Activated CD8-positive, alpha-beta memory T cell treated with anti-CD3 and anti-CD28 coated beads for 24 hours (primary cell): ENCODE results near the gene SCYGR6.

Experiments
- DNase-seq: peaks from one replicate; pipeline ENCODE4 v3.0.0-alpha.2; 2020

SCYGR6 gene

DNA sequence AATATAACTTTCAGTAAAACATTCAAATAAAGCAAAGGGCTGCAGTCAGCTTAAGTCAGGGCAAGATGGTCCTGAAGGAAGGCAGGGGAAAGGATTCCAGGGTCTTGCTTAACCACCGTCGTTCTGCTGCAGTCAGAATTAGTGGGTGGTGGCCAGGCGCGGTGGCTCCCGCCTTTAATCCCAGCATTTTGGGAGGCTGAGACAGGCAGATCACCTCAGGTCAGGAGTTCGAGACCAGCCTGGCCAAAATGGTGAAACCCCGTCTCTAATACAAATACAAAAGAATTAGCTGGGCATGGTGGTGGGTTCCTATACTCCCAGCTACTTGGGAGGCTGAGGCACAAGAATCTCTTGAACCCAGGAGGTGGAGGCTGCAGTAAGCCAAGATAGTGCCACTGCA lies 13.6 kb downstream of the SCYGR6 start:
- DNase-seq: no peak

DNA sequence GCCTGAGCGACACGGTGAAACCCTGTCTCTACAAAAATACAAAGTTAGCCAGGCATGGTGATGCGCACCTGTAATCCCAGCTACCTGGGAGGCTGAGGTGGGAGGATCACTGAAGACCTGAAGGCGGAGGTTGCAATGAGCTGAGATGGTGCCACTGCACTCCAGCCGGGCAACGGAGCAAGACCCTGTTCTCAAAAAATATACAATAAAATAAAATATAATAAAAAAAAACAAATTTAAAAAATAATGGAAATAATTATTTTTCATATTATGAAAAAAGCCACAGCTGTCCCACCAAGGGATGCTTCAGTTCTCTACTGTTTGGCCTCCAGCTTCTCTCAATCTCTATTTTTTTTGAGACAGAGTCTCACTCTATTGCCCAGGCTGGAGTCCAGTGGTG lies 17.2 kb downstream of the SCYGR6 start:
- DNase-seq: no peak

DNA sequence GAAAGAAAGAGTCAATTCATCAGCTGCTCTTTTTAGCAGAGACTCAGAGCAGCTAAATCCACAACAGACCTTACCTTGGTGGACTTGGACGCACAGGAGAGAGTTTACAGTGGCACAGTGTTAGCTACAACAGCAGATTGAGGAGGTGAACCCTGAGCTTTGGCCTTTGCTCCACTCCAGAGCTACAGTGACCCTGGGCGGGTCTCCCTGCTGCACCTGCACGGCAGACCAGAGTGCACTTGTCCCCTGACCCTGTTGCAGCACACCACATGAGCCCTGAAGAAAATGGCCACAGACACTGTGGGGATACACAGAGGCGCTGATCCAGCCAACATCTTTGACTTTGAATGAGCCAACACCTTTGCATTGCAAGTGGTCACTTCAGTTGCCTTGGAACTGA lies 17.7 kb downstream of the SCYGR6 start:
- no peak for DNase-seq

DNA sequence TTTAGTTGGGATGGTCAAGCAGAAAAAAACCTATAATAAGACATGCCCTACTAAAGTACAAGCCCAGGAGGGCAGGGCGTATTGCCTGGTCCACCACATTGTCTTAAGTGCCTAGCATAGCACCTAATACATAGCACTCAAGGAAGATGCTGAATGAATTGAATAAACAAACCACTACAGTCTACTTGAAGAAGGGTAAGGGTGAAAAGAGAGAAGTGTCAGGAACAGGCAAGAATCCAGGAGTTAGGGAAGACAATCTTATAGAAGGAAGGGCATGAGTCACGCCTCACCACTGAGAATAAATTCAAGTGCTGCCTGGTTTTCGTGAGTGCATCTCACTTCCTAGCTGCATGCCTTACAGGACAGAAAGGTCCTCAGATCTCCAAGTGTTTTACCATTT lies 20.6 kb downstream of the SCYGR6 start:
- DNase-seq: no peak

DNA sequence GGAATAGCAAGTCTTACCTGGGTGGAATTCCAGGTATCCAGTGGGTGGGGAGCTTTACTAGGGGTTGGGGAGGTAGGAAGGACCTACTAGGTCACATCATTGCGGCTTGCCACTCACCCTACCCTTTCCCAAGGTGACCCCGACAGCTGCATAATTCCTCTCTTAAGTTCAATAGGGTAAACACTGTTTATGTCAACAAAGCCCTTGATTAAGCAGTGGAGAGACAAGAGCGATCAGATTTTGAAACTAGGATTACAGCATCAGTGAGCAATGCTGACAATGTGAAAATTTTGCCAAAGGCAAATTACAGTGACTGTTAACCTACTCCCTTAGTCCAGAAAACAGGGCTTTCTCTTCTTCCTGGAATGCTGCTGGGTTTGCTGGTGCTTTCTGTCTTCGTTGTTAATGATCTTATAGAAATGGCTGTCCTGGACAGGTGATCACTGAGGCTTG lies 21.3 kb downstream of the SCYGR6 start:
- no peak for DNase-seq

DNA sequence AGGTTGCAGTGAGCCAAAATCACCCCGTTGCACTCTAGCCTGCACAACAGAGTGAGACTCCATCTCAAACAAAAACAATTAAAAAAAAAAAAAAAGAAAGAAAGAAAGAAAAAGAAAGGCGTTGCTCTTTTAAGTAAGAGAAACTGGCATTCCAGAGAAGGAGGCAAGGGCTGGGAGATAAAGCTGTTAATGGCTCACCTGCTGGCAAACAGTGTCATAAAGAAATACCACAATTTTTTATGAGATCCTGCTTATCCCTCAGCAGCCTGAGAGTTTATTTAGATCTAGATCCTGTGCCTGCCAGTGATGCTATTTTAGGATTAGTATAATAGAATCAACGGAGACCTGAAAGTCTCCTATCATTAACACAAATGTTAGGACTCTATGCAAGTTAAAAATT lies 23.0 kb downstream of the SCYGR6 start:
- no peak for DNase-seq

DNA sequence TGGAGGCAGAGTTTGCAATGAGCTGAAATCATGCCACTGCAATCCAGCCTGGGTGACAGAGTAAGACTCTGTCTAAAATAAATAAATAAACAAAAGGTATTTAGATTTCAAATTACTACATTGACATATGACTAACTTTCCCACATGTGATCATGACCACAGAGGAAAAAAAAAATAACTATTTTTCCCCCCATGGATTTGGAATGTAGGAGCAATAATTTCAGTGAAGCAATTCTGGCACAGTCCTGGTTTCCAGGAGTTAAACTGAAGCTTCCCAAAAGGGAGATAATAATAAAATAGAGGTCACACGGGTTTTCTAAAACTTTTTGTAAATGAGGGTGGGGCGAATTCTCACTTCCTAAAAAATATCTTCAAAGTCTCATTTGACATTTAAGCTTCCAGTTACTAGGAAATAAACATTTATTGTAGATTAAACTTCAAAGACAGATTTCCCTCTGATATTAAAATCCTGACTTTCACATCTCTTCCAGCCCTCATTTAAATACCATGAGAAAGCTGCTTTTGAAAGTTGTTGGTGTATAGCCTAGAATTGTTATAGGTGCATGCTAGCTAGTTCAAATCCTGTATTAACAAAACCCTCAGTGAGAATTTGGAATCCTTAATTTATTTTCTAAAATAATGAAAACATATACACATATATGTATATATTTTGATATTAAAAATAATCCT lies 27.4 kb downstream of the SCYGR6 start:
- no peak for DNase-seq

DNA sequence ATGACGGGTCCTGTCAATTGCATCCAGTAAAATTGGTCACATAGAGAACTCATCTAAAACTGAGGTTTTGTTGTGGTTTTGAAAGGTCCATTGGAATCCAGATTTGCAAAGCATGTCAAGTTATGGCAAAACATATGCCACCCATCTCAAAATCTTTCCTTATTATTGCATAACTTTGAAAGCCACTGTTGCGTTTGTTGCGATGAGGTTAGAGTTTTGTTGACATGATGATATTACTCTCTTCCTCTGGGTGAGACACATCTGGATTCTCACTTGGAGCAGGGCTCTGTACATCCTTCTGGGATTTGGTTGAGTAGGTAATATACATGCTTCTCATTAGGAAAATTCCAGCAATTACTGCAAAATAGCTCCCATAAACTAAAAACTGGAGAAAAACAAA lies 37.4 kb downstream of the SCYGR6 start:
- no peak for DNase-seq

DNA sequence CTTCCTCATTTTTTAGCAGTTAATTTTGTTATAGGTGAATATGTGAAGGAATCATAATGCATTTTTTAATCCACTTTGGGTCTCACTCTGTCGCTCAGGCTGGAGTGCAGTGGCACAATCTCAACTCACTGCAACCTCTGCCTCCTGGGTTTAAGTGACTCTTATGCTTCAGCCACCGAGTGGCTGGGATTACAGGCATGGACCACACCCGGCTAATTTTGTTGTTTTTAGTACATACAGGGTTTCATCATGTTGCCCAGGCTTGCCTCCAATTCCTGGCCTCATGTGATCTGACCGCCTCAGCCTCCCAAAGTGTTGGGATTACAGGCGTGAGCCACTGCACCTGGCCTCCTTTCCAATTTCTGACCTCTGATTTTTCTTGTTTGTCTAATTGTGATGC lies 40.3 kb downstream of the SCYGR6 start:
- DNase-seq: no peak

DNA sequence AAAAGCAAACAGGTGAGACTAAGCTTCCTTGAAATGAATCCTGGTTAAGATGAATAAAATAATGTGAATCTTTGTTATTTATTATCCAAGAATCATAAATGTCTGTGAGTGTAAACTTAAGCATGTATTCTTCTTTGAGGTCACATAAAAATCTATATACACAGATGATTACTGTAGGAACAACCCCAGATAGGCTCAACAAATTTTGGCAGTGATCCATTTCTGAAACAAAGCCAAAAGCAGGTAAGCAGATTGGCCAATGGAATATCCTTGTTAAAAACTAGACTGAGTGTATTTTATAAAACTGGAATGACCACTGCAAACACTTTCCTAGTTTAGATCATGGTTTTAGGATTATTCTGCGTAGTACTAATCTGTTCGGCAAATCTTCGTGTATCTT lies 46.6 kb downstream of the SCYGR6 start:
- DNase-seq: no peak

DNA sequence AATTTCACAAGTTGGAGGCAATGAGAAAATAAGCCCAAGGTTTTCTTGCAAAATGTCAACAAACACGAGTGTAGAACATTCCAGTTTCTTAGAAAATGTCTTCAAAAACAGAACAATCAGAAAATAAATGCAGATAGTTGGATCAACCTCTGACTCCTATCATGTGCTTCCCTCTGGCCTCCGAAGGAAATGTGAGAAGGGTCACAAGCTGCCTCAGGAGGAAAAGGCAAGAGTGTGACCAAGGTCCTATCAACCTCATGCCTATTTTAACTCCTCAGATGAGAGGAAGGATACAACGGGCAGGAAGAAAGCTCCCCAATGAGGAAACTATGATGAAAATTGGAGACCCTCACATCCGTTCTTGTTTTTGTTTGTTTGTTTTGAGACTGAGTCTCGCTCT lies 50.1 kb downstream of the SCYGR6 start:
- DNase-seq: no peak
